Activated T-helper 1 cell treated with anti-CD3 and anti-CD28 coated beads, Interleukin-2, amount 50 U/mL, for 16 hours (primary cell): Measurements from ENCODE around the gene M1AP.

Experiments used
- DNase-seq, 2 donors: peaks; one replicate each; pipeline ENCODE4 v3.0.0-alpha.2; 2020; ENCODE audit warnings: low read depth in 1 of 2, low spot score in 1 of 2

Gene M1AP

GRCh38 chr2:74597410-74597809, 50.7 kb downstream of the M1AP start:
- no peak for DNase-seq

DNA sequence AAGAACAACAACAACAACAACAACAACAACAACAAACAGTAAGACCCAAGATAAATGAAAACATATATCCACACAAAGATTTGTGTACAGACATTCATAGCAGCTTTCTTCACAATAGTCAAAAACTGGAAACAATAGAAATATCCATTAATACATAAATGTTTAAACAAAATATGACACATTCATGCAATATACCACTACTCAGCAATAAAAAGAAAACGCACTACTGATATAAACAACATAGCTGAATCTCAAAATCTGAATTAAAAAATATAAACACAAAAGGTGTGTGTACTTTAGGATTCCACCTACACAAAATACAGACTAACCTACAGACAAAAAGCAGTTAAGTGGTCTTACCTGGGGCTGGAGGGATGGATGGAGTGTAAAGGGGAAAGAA, 51.5 kb downstream of the M1AP start:
- DNase-seq, result no peak

- no peak for DNase-seq
These were observed 54.0 kb downstream of the M1AP start for GRCh38 chr2:74593826-74594772.

DNA sequence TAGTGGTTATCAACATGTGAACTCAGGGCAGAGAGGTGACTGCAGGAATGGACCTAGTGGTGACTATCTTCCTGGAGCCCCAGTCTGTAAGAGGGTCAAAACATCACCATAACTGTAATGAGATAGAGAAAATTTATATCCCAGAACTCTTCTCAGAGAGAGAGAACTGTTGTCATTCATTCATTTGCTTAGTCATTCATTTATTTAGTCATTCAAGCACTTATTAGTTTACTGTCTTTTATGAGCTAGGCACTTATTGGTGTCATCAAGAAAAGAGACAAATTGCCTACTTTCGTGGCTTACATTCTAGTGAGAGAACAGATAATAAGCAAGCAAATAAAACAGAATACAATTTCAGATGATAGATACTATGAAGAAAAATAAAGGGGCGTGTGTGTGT, 59.5 kb downstream of the M1AP start:
- no peak for DNase-seq

DNA sequence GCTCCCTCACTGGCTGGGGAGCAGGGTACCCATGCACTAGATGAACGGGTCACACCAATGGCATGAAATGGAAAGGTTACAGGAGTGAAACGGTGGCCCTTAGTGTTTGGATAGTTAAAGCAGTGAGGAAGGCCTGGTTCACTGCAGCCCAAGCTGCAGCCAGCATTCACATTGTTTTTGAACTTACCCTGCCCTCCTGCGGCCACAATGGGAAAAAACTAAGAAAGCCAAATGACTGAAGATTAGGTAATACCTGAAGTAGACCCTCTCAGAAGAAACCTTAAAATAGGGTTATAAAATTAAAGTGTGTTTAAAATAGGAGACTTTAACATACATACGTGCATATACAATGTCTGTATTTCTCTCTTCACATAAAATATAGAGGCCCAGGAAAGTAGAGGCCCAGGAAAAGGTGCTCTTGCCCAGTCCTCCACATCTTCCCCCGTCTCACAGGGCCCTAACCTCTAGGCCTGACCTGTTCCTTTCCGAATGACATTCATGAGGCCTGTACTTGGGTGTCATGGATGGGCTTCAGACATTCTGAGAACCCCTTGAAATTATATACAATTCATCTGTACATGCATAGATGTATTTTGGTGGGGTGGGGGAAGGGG, 60.4 kb downstream of the M1AP start:
- DNase-seq, result peak; percentile 6 to 19

- no peak for DNase-seq
These were observed 62.5 kb downstream of the M1AP start for GRCh38 chr2:74585406-74586185.

GRCh38 chr2:74584088-74584645, 64.0 kb downstream of the M1AP start:
- no peak for DNase-seq

DNA sequence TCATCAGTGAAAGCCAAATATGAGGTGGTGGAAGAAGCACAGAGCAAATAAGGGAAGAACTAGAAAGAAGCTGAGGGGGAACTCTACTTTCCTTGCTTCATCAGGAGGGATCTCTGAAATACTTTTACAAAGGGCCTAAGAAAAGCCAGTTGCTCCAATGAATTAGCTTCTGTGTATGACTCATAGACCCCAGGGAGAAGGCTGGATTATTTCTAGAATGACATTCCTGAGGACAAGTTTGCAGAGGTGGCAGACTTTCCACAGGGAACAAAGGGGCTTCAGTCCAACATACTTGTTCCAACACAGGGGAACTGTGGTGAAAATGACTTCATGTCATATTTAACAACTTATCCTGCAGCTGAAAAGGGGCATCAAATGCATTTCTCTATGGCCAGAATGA, 64.6 kb downstream of the M1AP start:
- DNase-seq, result no peak

GRCh38 chr2:74582184-74582583, 65.9 kb downstream of the M1AP start:
- DNase-seq, result no peak

DNA sequence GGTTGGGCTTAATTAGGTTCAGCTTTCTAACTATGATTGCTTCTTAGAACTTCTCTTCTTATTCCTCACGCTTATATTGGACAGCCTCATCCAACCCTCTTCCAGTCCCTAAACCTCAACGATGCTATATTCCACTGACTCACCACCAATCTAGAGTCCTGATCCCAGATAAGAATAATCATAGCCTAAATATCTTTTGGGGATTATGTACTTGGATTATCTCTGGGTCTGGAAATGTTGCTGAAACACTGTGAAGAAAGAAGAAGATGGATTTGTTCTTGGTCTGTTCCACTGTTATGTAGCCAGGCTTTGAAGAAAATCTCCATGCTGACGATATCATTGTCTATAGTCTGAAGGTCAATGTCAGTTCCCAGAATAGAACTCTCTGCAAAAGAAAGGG, 66.7 kb downstream of the M1AP start:
- DNase-seq, result no peak

GRCh38 chr2:74578408-74578807, 69.7 kb downstream of the M1AP start:
- no peak for DNase-seq

- DNase-seq, result no peak
These were observed 70.7 kb downstream of the M1AP start for GRCh38 chr2:74577448-74577847.

DNA sequence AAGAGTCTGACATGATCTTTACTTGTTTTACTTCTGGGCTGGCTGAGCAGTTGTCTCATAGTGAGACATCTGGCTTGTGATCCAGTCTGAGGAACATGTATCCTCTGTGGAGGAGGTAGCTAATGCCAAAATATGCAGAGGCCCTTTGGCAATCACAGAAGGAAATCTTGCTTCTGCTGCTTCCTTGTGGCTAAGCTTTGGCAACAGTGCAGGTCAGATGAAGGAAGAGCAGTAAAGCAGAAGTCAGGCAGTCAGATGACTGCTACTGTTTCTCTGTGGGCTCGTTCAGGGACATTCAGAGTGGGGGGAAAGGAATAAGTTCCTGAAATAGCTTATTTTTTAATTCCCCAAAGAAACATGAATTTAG, 71.3 kb downstream of the M1AP start:
- DNase-seq, result no peak

- no peak for DNase-seq
These were observed 71.8 kb downstream of the M1AP start for GRCh38 chr2:74576211-74576862.

DNA sequence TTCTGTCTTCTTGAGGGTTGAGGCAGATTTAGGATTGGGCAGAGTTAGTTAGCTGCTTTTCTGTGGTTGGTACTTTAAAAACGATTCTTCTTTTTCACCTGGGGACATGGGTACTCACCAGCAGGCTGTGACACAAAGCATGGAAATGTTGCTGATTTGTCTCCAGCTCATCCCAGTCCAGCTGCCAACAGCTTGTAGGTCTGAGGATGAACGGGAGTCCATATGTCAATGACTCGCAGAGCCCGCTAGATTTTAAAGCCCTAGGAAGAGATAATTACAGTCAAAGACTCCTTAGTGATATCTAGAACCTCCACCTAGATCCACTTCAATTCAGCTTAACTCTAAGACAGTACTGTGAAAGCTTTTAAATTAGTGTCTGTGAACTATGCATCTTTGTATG, 72.8 kb downstream of the M1AP start:
- DNase-seq, result no peak

DNA sequence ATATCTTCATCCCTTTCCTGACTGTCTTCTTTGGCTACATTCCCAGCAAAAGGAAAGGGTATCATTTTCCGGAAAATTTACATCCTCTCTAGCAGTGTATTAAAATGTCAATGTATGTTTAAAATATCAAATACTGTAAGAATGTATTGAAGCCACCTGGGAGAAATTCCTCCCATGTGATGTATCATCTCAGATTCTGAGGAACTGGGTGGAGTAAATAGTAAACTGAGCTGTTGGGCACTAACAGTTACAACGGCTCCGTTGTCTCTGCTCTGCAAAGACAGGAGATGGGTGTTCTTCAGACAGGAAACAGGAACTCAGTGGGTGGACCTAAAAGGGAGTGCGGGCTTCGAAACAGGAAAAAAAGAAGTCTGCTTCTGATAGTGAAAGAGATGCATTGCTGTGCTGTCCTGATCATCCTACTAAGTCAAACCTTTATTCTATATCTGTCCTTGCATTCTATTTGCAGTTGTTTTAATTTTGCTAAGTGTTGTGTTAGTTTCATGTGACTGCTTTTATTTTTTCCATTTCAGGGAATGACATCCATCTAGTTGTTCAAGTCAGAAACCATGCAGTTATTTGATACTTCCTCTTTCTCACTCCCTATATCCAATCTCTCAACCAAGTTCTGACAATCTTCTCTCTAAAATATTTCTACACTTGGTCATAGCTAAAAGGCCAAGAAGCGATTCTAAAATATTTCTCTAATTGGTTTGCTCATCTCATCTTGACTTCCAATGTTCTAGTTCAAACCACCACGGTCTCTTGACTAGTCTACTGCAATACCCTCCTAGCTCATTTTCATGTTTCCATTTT, 74.2 kb downstream of the M1AP start:
- DNase-seq, result no peak

DNA sequence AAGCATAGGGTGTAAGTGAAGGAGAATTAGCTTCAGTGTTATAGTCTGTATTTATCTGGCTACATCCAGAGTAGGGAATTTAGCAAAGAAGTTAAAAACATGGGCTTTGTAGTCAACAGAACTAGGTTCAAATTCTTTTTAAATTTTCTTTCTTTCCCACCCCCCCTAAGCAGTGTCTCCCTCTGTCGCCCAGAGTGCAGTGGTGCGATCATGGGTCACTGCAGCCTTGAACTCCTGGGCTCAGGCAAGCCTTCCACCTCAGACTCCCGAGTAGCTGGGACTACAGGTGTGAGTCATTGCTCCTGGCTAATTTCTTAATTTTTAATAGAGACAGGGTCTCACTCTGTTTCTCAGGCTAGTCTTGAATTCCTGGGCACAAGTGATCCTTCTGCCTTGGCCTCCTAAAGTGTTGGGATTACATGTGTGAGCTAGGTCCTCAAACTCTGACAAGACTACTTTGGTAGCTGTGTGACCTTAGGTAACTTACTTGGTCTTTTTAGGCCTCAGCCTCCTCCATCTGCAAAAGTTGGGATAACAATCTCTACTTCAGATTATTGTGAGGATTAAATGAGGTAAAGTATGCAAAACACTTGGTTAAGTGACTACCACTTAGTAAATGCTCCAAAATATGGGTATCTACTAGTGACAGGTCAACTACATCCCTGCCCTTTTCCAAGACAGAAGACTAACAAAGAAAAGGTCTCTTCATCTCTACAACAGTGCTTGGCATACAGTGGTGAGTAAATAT, 75.8 kb downstream of the M1AP start:
- no peak for DNase-seq

DNA sequence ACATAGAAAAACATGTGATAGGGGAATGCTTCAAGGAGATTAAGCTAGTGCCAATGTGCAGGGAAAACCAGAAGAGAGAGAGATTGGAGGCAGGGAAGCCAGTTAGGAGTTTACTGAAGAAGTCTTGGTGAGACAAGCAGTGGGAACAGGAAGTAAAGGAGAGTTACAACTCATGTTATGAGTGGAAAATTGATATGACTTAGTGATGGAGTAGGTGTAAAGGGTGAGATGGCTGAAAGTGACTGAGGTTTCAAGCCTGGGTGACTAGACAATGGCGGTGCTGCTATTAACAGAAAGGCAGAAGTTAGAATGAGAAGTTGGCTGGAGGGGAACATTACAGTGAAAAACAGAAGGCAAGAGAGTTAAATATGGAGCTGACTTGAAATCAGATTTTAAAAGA, 77.1 kb downstream of the M1AP start:
- DNase-seq, result no peak

DNA sequence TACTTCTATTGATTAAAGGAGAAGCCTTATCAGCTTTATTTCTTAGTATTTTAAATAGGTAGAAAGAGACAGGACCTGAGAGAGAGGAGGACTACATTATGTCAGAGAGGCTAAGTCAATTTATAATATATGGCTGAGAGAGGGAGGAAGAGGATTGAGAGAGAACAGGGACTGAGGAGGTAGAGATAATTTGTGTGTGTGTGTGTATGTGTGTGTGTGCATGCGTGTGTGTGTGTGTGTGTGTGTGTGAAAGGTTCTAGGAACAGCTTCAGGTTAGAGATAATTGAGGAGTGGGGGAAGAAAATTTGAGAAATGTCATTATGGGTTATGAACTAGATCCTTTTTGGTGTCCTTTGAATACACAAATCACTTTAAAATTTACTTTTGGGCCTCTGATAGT, 78.4 kb downstream of the M1AP start:
- DNase-seq, result no peak

DNA sequence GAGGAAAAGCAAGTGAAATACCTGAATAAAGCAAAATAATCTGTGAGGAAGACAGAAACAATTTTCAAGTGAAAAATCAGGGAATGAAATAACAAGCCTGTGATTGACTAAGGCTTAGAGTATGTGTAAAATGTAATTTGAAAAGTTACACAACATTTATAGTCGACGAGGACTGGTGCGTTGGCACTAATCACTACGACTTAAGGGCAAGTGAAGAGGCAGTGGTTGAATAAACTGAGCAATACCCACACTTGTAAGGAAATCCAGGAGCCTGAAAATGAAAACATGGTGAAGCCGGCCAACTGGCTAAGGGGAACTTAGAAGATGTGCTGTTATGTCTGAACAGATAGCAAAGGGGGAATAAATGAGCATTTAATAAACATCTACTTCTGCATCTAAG, 80.2 kb downstream of the M1AP start:
- no peak for DNase-seq
